GM12864 (cell line): ENCODE measurements around the gene ZNF555.

Source experiments
- DNase-seq: peaks from one replicate; pipeline ENCODE4 v3.0.0-alpha.2; 2011; ENCODE audit warnings: low read depth
- H3K4me3 ChIP-seq: 2 replicates; pipeline ENCODE4 v1.5.1; 2011; ENCODE audit warnings: mild to moderate bottlenecking, low read depth, low read length, control low read depth
- CTCF ChIP-seq: IDR thresholded peaks from 2 replicates; pipeline ENCODE4 v1.5.1; 2011; ENCODE audit warnings: low read depth, mild to moderate bottlenecking, moderate library complexity, low read length, control low read depth, inconsistent platforms; ENCODE audit errors: missing control alignments

The ZNF555 gene

GRCh38 chr19:2858864-2859263 lies 17.6 kb downstream of the ZNF555 start:
- TF ChIP-seq CTCF: no peak
- H3K4me3 ChIP-seq: no peak overlapping the region
- DNase-seq: no peak

- DNase-seq: no peak
- H3K4me3 ChIP-seq: no peak overlapping the region
- no peak for TF ChIP-seq CTCF
Observed at GRCh38 chr19:2863816-2864215, 22.5 kb downstream of the ZNF555 start.

GRCh38 chr19:2865334-2866100 lies 24.2 kb downstream of the ZNF555 start:
- no peak for DNase-seq
- no peak for TF ChIP-seq CTCF
- H3K4me3 ChIP-seq: no peak overlapping the region

- no peak for DNase-seq
- no peak for TF ChIP-seq CTCF
- H3K4me3 ChIP-seq: no peak overlapping the region
Observed at GRCh38 chr19:2866495-2867024, 25.3 kb downstream of the ZNF555 start.

GRCh38 chr19:2867025-2867991 lies 26.0 kb downstream of the ZNF555 start, which contains the start of gene ZNF556:
ZNF556 (plus strand) TSS chr19:2867335; CDS start chr19:2867422, 87 bp downstream.
- no peak within 1 kb of the TSS for H3K4me3 ChIP-seq
- TF ChIP-seq CTCF: no peak
- no peak for DNase-seq

- no peak for TF ChIP-seq CTCF
- no peak overlapping the region for H3K4me3 ChIP-seq
- no peak for DNase-seq
Observed at GRCh38 chr19:2869618-2870017, 28.3 kb downstream of the ZNF555 start.
